IMR-90 (cell line): Measurements from ENCODE around the gene KRTAP10-3. TPM values are rescaled to one million over a fixed set of nuclear protein-coding genes. Genes with fewer than 3 reads are reported as not detected.

Experiments used
- ATAC-seq: fragments of 200-7000 bp; cut with Tn5 transposase; 2 replicates; pipeline ENCODE4 v1.9.1; 2020; ENCODE audit warnings: low read depth, mild to moderate bottlenecking, moderate library complexity
- BruUV-seq: library from RNA; stranded (reverse); fragments of 400-500 nt; replicated peaks from 2 replicates; lab custom pipeline; 2021; lab: Mats Ljungman, UMichigan
- CTCF ChIA-PET: fragments of 300-600 bp; formaldehyde crosslinking; extraction: SDS; loops from one replicate; lab custom pipeline; 2021; ENCODE audit warnings: antibody characterized with exemption; lab: Yijun Ruan, JAX
- POLR2A ChIA-PET: fragments of 300-600 bp; sonication (Branson Sonifier 250); formaldehyde crosslinking; loops from one replicate; lab custom pipeline; 2022; ENCODE audit warnings: antibody characterized with exemption; ENCODE audit not compliant: unreplicated experiment; lab: Charles Lee
- DNase-seq: peaks from one replicate; pipeline ENCODE4 v3.0.0; 2013
- H2AFZ ChIP-seq: replicated peaks from 2 replicates; pipeline ENCODE3; 2013; ENCODE audit warnings: low read length, mild to moderate bottlenecking; ENCODE audit not compliant: poor library complexity
- H2AK5ac ChIP-seq: 2 replicates; pipeline ENCODE4 v1.6.1; 2013; ENCODE audit warnings: low read depth, low read length, inconsistent platforms
- H2AK9ac ChIP-seq: replicated peaks from 2 replicates; pipeline ENCODE3; 2013; ENCODE audit warnings: mild to moderate bottlenecking, low read depth, low read length, moderate library complexity; ENCODE audit not compliant: poor library complexity
- H2BK120ac ChIP-seq: 2 replicates; pipeline ENCODE4 v1.6.1; 2013; ENCODE audit warnings: low read depth, low read length, inconsistent platforms
- H2BK15ac ChIP-seq: 3 replicates; pipeline ENCODE4 v1.6.1; 2013; ENCODE audit warnings: low read depth, low read length, inconsistent platforms
- H2BK20ac ChIP-seq: 2 replicates; pipeline ENCODE4 v1.6.1; 2013; ENCODE audit warnings: low read depth, mild to moderate bottlenecking, inconsistent platforms, low read length, moderate library complexity
- H2BK5ac ChIP-seq: 2 replicates; pipeline ENCODE4 v1.6.1; 2013; ENCODE audit warnings: mild to moderate bottlenecking, low read depth, low read length, inconsistent platforms; ENCODE audit not compliant: poor library complexity, severe bottlenecking
- H3K14ac ChIP-seq: replicated peaks from 2 replicates; pipeline ENCODE4 v1.6.1; 2013; ENCODE audit warnings: low read depth, low read length, inconsistent platforms
- H3K18ac ChIP-seq: 2 replicates; pipeline ENCODE4 v1.6.1; 2013; ENCODE audit warnings: low read depth, low read length, control low read depth
- H3K23ac ChIP-seq: 2 replicates; pipeline ENCODE4 v1.6.1; 2013; ENCODE audit warnings: low read depth, low read length, inconsistent platforms
- H3K27ac ChIP-seq: 2 replicates; pipeline ENCODE4 v1.5.1; 2013; ENCODE audit warnings: mild to moderate bottlenecking, control low read depth, low read length; ENCODE audit not compliant: insufficient read depth
- H3K27me3 ChIP-seq: 2 replicates; pipeline ENCODE4 v1.6.1; 2013; ENCODE audit warnings: low read length; ENCODE audit not compliant: control insufficient read depth, insufficient read depth
- H3K36me3 ChIP-seq: 2 replicates; pipeline ENCODE4 v1.6.1; 2013; ENCODE audit warnings: low read length, mixed read lengths; ENCODE audit not compliant: control insufficient read depth, insufficient read depth
- H3K4ac ChIP-seq: 2 replicates; pipeline ENCODE4 v1.6.1; 2013; ENCODE audit warnings: low read depth, low read length, inconsistent platforms
- H3K4me1 ChIP-seq: 2 replicates; pipeline ENCODE4 v1.6.1; 2013; ENCODE audit warnings: low read length, mixed read lengths; ENCODE audit not compliant: control insufficient read depth, insufficient read depth
- H3K4me2 ChIP-seq: 2 replicates; pipeline ENCODE4 v1.6.1; 2013; ENCODE audit warnings: low read depth, mild to moderate bottlenecking, control low read depth, low read length, moderate library complexity
- H3K4me3 ChIP-seq: 2 replicates; pipeline ENCODE4 v1.5.1; 2013; ENCODE audit warnings: low read depth, mild to moderate bottlenecking, control low read depth, low read length, moderate library complexity; ENCODE audit not compliant: insufficient read depth
- H3K56ac ChIP-seq: 2 replicates; pipeline ENCODE4 v1.6.1; 2013; ENCODE audit warnings: low read length, inconsistent platforms; ENCODE audit not compliant: insufficient read depth; ENCODE audit errors: extremely low read depth
- H3K79me1 ChIP-seq, 2 experiments: 2 replicates each; pipeline ENCODE4 v1.6.1; 2013; ENCODE audit warnings: low read length in 2 of 2, inconsistent platforms in 1 of 2, low read depth in 1 of 2
- H3K9ac ChIP-seq: 2 replicates; pipeline ENCODE4 v1.6.1; 2013; ENCODE audit warnings: low read depth, low read length, control low read depth
- H3K9me1 ChIP-seq: 2 replicates; pipeline ENCODE4 v1.6.1; 2013; ENCODE audit warnings: low read length, inconsistent platforms; ENCODE audit not compliant: insufficient read depth
- H3K9me3 ChIP-seq: 2 replicates; pipeline ENCODE4 v1.6.1; 2013; ENCODE audit warnings: low read length; ENCODE audit not compliant: control insufficient read depth, insufficient read depth
- H4K20me1 ChIP-seq: 2 replicates; pipeline ENCODE4 v1.6.1; 2013; ENCODE audit warnings: low read length, inconsistent platforms; ENCODE audit not compliant: insufficient read depth
- H4K5ac ChIP-seq: 2 replicates; pipeline ENCODE4 v1.6.1; 2013; ENCODE audit warnings: mild to moderate bottlenecking, low read depth, low read length, control low read depth
- H4K8ac ChIP-seq, 2 experiments: 2 replicates each; pipeline ENCODE4 v1.6.1; 2013; ENCODE audit warnings: low read depth in 2 of 2, low read length in 2 of 2, control low read depth in 1 of 2, inconsistent platforms in 1 of 2
- H4K91ac ChIP-seq: 2 replicates; pipeline ENCODE4 v1.6.1; 2013; ENCODE audit warnings: low read depth, low read length, inconsistent platforms; ENCODE audit not compliant: insufficient read depth
- CEBPB ChIP-seq: IDR thresholded peaks from 2 replicates; pipeline ENCODE4 v1.6.1; 2012; ENCODE audit warnings: low read depth, low read length, improper control_type of control experiment
- CHD1 ChIP-seq: IDR thresholded peaks from 2 replicates; pipeline ENCODE4 v1.6.1; 2012; ENCODE audit warnings: low read depth, low read length, improper control_type of control experiment
- ELK1 ChIP-seq: fragments of 150-350 bp; IDR thresholded peaks from 2 replicates; pipeline ENCODE4 v1.6.1; 2016; ENCODE audit warnings: low read depth, mild to moderate bottlenecking, low read length, moderate library complexity, borderline replicate concordance
- MXI1 ChIP-seq: IDR thresholded peaks from 2 replicates; pipeline ENCODE4 v1.6.1; 2012; ENCODE audit warnings: low read depth, mild to moderate bottlenecking, low read length, moderate library complexity, borderline replicate concordance
- RAD21 ChIP-seq: IDR thresholded peaks from 2 replicates; pipeline ENCODE4 v1.6.1; 2012; ENCODE audit warnings: low read length, improper control_type of control experiment
- RCOR1 ChIP-seq: IDR thresholded peaks from 2 replicates; pipeline ENCODE4 v1.6.1; 2012; ENCODE audit warnings: mild to moderate bottlenecking, low read length, improper control_type of control experiment; ENCODE audit not compliant: insufficient replicate concordance
- SMC3 ChIP-seq: fragments of 150-350 bp; IDR thresholded peaks from 2 replicates; pipeline ENCODE4 v1.6.1; 2016; ENCODE audit warnings: low read depth, mild to moderate bottlenecking, antibody characterized with exemption, low read length, moderate library complexity
- WGBS, 2 experiments: methylation state at CpG; one replicate each; pipeline versions ENCODE4 v1.1.5 to v1.1.7; 2013; ENCODE audit warnings: missing lambda C conversion rate in 2 of 2; ENCODE audit not compliant: insufficient read length in 1 of 2; ENCODE audit errors: extremely low coverage in 2 of 2; 5-methylcytosine and 5-hydroxymethylcytosine counted together
- dilution Hi-C: fragments of 300-500 bp; cut with HindIII; formaldehyde crosslinking; loops from one replicate; pipeline ENCODE4 v1.14.3; 2018; ENCODE audit warnings: low sequenced_read_pairs; ENCODE audit not compliant: unreplicated experiment
- in situ Hi-C: fragments of 300-500 bp; cut with MboI; formaldehyde crosslinking; loops from 3 replicates; pipeline ENCODE4 v1.14.3; 2019; ENCODE audit warnings: low sequenced_read_pairs, inconsistent platforms, mixed read lengths
- intact Hi-C: fragments of 100-400 bp; cut with micrococcal nuclease; formaldehyde crosslinking; loops from 2 replicates; pipeline ENCODE4 v1.10.0; 2022
- polyA plus RNA-seq, 3 experiments: library from polyadenylated mRNA; depleted of rRNA; stranded (reverse); fragments of >200 nt; gene quantifications; 2 replicates each; pipeline ENCODE4 v1.2.3, GENCODE V29; 2012; ENCODE audit warnings: low replicate concordance in 1 of 3
- total RNA-seq: library from RNA; depleted of rRNA; stranded (reverse); fragments of >200 nt; gene quantifications from 2 replicates; pipeline ENCODE4 v1.2.3, GENCODE V29; 2012

Gene KRTAP10-3
- total and polyA plus RNA-seq, 2 of the 4 experiments (the other 2 are of a cell fraction), result not detected

- DNase-seq, result no peak
Observed at GRCh38 chr21:44540741-44541288, 17.8 kb downstream of the KRTAP10-3 start.

More at GRCh38 chr21:44540741-44541288, 17.8 kb downstream of the KRTAP10-3 start:
- no peak overlapping the region for H2BK20ac ChIP-seq
- intact Hi-C loops, result no loop called here
- H4K8ac ChIP-seq, result no peak overlapping the region
- WGBS, 2 experiments, result no CpG with 5 or more reads among the region's 11 CpGs
- no peaks in the 10 kb centered on the region for H4K20me1 ChIP-seq
- H3K9me1 ChIP-seq, result no peaks in the 10 kb centered on the region
- in situ Hi-C loops, result no loop called here
- no peak for ATAC-seq
- 0 out of 2 replicates have a peak, but pooled peaks cover 1% of the 10 kb centered on the region for H3K27me3 ChIP-seq
- TF ChIP-seq RCOR1, result no peak
- TF ChIP-seq SMC3, result no peak
- TF ChIP-seq CHD1, result no peak
- TF ChIP-seq RAD21, result no peak
- no peak for TF ChIP-seq CEBPB
- no peak for TF ChIP-seq MXI1
- no peak for TF ChIP-seq ELK1
- H3K4ac ChIP-seq, result no peak overlapping the region
- no peaks in the 10 kb centered on the region for H3K36me3 ChIP-seq
- H3K4me1 ChIP-seq, result no peaks in the 10 kb centered on the region
- H3K9me3 ChIP-seq, result no peaks in the 10 kb centered on the region; the same call in 1 of the 2 replicates
- no peak overlapping the region for H2BK15ac ChIP-seq
- no peak overlapping the region for H2AK5ac ChIP-seq
- H3K79me1 ChIP-seq, result no peaks in the 10 kb centered on the region
- no peak overlapping the region for H3K27ac ChIP-seq
- H4K5ac ChIP-seq, result no peak overlapping the region
- no peak overlapping the region for H3K9ac ChIP-seq
- no peak overlapping the region for H2AFZ ChIP-seq
- no peak overlapping the region for H2BK5ac ChIP-seq
- H3K4me3 ChIP-seq, result no peak overlapping the region
- dilution Hi-C loops, result no loop called here
- no peak overlapping the region for H3K4me2 ChIP-seq
- H4K91ac ChIP-seq, result no peak overlapping the region
- no TSS peak for BruUV-seq
- no peak overlapping the region for H3K18ac ChIP-seq
- H3K23ac ChIP-seq, result no peak overlapping the region
- H2AK9ac ChIP-seq, result no peak overlapping the region
- no peak overlapping the region for H3K56ac ChIP-seq
- no peak overlapping the region for H3K14ac ChIP-seq
- ChIA-PET CTCF (no interaction called here), POLR2A (no interaction called here)
- H2BK120ac ChIP-seq, result no peak overlapping the region
